OCI-LY1 (cell line): Measurements from ENCODE around the gene PIH1D1.

Experiments used
- H2AFZ ChIP-seq: fragments of 200-600 bp; sonication (generic), shearing (Covaris generic); 2 replicates; pipeline ENCODE4 v1.6.0; 2014; ENCODE audit warnings: antibody characterized with exemption, mild to moderate bottlenecking, low read length
- H3F3A ChIP-seq: fragments of 200-600 bp; sonication (generic), shearing (Covaris generic); 2 replicates; pipeline ENCODE4 v1.6.0; 2014; ENCODE audit warnings: mild to moderate bottlenecking, antibody characterized with exemption, low read length, moderate library complexity; ENCODE audit not compliant: insufficient read depth
- H3K27ac ChIP-seq: fragments of 200-600 bp; sonication (generic); 2 replicates; pipeline ENCODE4 v1.5.1; 2014; ENCODE audit warnings: low read length, mixed run types, mild to moderate bottlenecking, low read depth; ENCODE audit not compliant: poor library complexity, severe bottlenecking
- H3K27me3 ChIP-seq: fragments of 200-600 bp; sonication (generic); 2 replicates; pipeline ENCODE4 v1.6.0; 2014; ENCODE audit warnings: antibody characterized with exemption, mild to moderate bottlenecking, low read length, moderate library complexity; ENCODE audit not compliant: insufficient read depth
- H3K36me3 ChIP-seq: fragments of 200-600 bp; sonication (generic); 2 replicates; pipeline ENCODE4 v1.6.1; 2014; ENCODE audit warnings: mild to moderate bottlenecking, antibody characterized with exemption, low read length, moderate library complexity, mixed read lengths; ENCODE audit not compliant: insufficient read depth
- H3K4me1 ChIP-seq: fragments of 200-600 bp; sonication (generic); 2 replicates; pipeline ENCODE4 v1.5.1; 2014; ENCODE audit warnings: mild to moderate bottlenecking, low read length, moderate library complexity; ENCODE audit not compliant: insufficient read depth, severe bottlenecking
- H3K4me2 ChIP-seq: fragments of 200-600 bp; sonication (generic), shearing (Covaris generic); 2 replicates; pipeline ENCODE4 v1.6.1; 2014; ENCODE audit warnings: low read length
- H3K4me3 ChIP-seq: fragments of 200-600 bp; sonication (generic); 2 replicates; pipeline ENCODE4 v1.5.1; 2014; ENCODE audit warnings: low read length, low read depth, mild to moderate bottlenecking, mixed read lengths; ENCODE audit not compliant: poor library complexity, severe bottlenecking
- H3K79me2 ChIP-seq: fragments of 200-600 bp; shearing (Covaris generic); 2 replicates; pipeline ENCODE4 v1.6.1; 2016; ENCODE audit warnings: mixed run types, low read length, mixed read lengths; ENCODE audit not compliant: insufficient read depth
- H3K9ac ChIP-seq: fragments of 200-600 bp; sonication (generic), shearing (Covaris generic); 2 replicates; pipeline ENCODE4 v1.6.1; 2014; ENCODE audit warnings: mild to moderate bottlenecking, low read length, mixed read lengths
- H3K9me2 ChIP-seq: fragments of 200-600 bp; sonication (generic), shearing (Covaris generic); 2 replicates; pipeline ENCODE4 v1.6.1; 2014; ENCODE audit warnings: low read depth, mild to moderate bottlenecking, low read length, mixed read lengths
- H3K9me3 ChIP-seq: fragments of 200-600 bp; shearing (Covaris generic); 2 replicates; pipeline ENCODE4 v1.6.1; 2014; ENCODE audit warnings: low read length, mixed read lengths
- H4K20me1 ChIP-seq: fragments of 200-600 bp; sonication (generic), shearing (Covaris generic); 2 replicates; pipeline ENCODE4 v1.6.0; 2016; ENCODE audit warnings: mild to moderate bottlenecking, low read length; ENCODE audit not compliant: insufficient read depth
- EZH2 ChIP-seq: fragments of 200-600 bp; sonication (generic), shearing (Covaris generic); IDR thresholded peaks from 2 replicates; pipeline ENCODE4 v1.8.0; 2017; ENCODE audit warnings: borderline replicate concordance, mixed run types, mild to moderate bottlenecking, antibody characterized with exemption, low read length, moderate library complexity, mixed read lengths
- TF ChIP-seq, protein P1 (sequence below): fragments of 200-600 bp; sonication (generic), shearing (Covaris generic); IDR thresholded peaks from 2 replicates; pipeline ENCODE4 v1.5.1; 2017; ENCODE audit warnings: mild to moderate bottlenecking, antibody characterized with exemption, low read length, moderate library complexity, mixed read lengths

The PIH1D1 gene

DNA sequence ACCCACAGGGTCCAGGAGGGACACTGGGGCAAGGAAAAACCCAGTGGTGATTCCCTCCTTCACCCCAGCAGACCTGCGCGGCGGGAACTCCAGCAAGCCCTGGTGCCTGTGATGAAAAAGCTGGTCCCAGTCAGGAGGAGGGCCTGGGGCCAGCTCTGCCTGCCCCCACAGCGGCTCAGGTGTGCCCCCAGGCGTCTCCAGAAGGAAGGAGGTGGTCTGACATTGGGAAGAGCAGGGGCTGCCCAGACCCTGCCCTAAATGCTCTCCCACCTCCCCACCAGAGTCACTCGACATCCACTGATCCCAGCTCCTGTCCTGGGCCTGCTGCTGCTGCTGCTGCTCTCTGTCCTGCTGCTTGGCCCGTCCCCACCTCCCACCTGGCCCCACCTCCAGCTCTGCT lies 34.5 kb downstream of the PIH1D1 start:
- Histone ChIP-seq H3K36me3 (no peaks in the 10 kb centered on the region), H3K4me2 (no peak overlapping the region), H3K9me2 (no peaks in the 10 kb centered on the region), H3F3A (no peaks in the 10 kb centered on the region), H3K9me3 (no peaks in the 10 kb centered on the region), H4K20me1 (no peaks in the 10 kb centered on the region), H3K27ac (no peak overlapping the region), H2AFZ (no peak overlapping the region), H3K4me1 (peaks cover 14% of the 10 kb centered on the region), H3K9ac (no peak overlapping the region), H3K79me2 (no peaks in the 10 kb centered on the region), H3K27me3 (peaks cover 4% of the 10 kb centered on the region; the same call in 1 of the 2 replicates), H3K4me3 (no peak overlapping the region)
- TF ChIP-seq, protein P1, sequence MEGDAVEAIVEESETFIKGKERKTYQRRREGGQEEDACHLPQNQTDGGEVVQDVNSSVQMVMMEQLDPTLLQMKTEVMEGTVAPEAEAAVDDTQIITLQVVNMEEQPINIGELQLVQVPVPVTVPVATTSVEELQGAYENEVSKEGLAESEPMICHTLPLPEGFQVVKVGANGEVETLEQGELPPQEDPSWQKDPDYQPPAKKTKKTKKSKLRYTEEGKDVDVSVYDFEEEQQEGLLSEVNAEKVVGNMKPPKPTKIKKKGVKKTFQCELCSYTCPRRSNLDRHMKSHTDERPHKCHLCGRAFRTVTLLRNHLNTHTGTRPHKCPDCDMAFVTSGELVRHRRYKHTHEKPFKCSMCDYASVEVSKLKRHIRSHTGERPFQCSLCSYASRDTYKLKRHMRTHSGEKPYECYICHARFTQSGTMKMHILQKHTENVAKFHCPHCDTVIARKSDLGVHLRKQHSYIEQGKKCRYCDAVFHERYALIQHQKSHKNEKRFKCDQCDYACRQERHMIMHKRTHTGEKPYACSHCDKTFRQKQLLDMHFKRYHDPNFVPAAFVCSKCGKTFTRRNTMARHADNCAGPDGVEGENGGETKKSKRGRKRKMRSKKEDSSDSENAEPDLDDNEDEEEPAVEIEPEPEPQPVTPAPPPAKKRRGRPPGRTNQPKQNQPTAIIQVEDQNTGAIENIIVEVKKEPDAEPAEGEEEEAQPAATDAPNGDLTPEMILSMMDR: no peak
- no peak for TF ChIP-seq EZH2

DNA sequence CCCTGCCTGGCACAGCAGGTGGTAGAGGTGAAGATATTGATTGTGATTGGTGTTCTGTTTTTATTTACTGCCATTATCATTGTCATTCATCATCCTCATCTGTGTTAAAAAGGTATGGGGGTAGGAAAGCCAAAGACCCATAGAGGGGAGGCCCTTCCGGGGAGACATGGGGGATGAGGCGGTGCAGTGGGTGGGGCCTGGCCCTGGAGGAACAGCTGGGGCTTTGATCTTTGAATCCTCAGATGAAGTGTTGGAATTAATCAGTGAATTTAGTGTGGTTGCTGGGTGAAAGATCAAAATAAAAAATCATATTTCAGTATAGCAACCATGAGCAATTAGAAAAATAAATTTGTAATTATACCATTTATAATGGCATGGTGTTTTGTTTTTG lies 35.8 kb downstream of the PIH1D1 start:
- no peaks in the 10 kb centered on the region; the same call in 1 of the 2 replicates for H3K27me3 ChIP-seq
- H4K20me1 ChIP-seq: no peaks in the 10 kb centered on the region
- H2AFZ ChIP-seq: no peak overlapping the region
- H3K4me3 ChIP-seq: no peak overlapping the region
- TF ChIP-seq, protein P1: no peak
- TF ChIP-seq EZH2: no peak
- H3K9ac ChIP-seq: no peak overlapping the region
- H3K4me2 ChIP-seq: no peak overlapping the region; the same call in 1 of the 2 replicates
- H3F3A ChIP-seq: no peaks in the 10 kb centered on the region
- H3K4me1 ChIP-seq: peaks cover 14% of the 10 kb centered on the region
- no peaks in the 10 kb centered on the region for H3K9me3 ChIP-seq
- no peaks in the 10 kb centered on the region for H3K9me2 ChIP-seq
- H3K27ac ChIP-seq: no peak overlapping the region
- no peaks in the 10 kb centered on the region for H3K79me2 ChIP-seq
- no peaks in the 10 kb centered on the region for H3K36me3 ChIP-seq

DNA sequence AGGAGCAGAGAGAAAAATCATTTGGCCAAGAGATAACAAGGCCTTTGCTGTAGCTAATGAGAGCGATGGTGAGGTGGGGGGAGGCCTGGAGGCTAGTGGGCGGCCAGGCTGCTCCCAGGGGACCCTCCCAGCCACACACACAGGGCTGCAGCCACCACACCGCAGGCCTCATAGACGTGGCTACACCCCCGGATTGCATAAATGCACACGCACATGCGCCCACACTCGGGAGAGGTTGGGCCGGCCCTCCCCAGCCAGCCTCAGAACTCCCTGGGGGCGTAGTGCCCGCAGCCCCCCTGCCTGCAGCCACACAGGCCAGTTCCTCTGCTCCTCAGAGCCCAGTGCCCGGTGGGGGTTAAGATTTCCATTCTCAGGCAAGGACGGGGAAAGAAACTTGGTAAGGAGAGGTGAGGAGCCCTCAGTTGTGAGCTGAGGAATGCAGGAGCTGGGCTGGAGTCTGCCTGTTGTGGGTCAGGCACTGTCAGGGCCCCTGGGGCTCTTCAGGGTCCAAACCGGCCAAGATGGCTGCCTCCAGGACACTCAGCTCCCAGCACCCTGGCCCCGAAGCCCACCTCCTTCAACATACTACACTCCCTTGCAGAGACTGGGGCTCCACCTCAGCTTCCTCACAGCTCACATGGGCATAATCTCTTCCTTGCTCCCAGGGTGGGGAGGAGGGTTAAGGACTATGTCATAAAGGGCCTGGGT lies 36.4 kb downstream of the PIH1D1 start:
- no peaks in the 10 kb centered on the region for H3K27me3 ChIP-seq
- no peak overlapping the region for H3K4me3 ChIP-seq
- no peaks in the 10 kb centered on the region for H3F3A ChIP-seq
- H3K36me3 ChIP-seq: no peaks in the 10 kb centered on the region
- H3K27ac ChIP-seq: no peak overlapping the region
- H3K4me2 ChIP-seq: no peak overlapping the region; the same call in 1 of the 2 replicates
- no peaks in the 10 kb centered on the region for H3K9me2 ChIP-seq
- H3K79me2 ChIP-seq: no peaks in the 10 kb centered on the region
- H4K20me1 ChIP-seq: no peaks in the 10 kb centered on the region
- no peaks in the 10 kb centered on the region for H3K9me3 ChIP-seq
- no peak overlapping the region for H2AFZ ChIP-seq
- peaks cover 14% of the 10 kb centered on the region for H3K4me1 ChIP-seq
- TF ChIP-seq, protein P1: no peak
- no peak for TF ChIP-seq EZH2
- H3K9ac ChIP-seq: no peak overlapping the region; the same call in 1 of the 2 replicates
